Measurements from ENCODE around the gene CYB5R3. TPM values are rescaled to one million over a fixed set of nuclear protein-coding genes. Genes with fewer than 3 reads are reported as not detected.

CYB5R3 gene
- total RNA-seq, 1 experiment from 2014 or later, result 130 TPM

DNA sequence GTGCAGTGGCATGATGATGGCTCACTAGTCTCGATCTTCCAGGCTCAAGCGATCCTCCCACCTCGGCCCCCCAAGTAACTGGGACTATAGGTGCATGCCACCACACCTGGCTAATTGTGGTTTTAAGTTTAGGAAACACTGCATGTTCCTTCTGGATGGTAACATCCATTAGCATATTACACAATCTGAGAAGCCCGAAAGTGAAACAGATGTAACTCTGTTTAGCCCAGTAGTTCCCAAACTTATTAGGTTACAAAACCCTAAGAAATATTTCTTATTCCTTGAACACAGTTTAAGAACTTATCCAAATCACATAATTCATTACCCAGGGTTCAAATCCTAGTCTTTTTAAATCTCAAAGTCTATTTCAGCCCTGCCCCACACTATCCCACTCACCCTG lies 62.8 kb downstream of the CYB5R3 start:
- DNase-seq, result no peak
- no peaks in the 10 kb centered on the region for H3K27me3 Mint-ChIP-seq (ENCODE audit: insufficient read depth, unreplicated experiment)
- H3K9me3 ChIP-seq, result no peaks in the 10 kb centered on the region
- peaks cover 75% of the 10 kb centered on the region for H3K36me3 Mint-ChIP-seq (ENCODE audit: insufficient read depth, unreplicated experiment)
- H3K4me1 ChIP-seq, result no peaks in the 10 kb centered on the region
- H3K4me3 ChIP-seq (ENCODE audit: low read depth, low read length), result no peak overlapping the region
- no peaks in the 10 kb centered on the region for H3K4me1 Mint-ChIP-seq (ENCODE audit: low read depth, unreplicated experiment)
- H3K4me3 Mint-ChIP-seq (ENCODE audit: unreplicated experiment), result no peak overlapping the region
- H3K9me3 Mint-ChIP-seq (ENCODE audit: unreplicated experiment), result no peaks in the 10 kb centered on the region
- H3K27me3 ChIP-seq (replicated peaks; ENCODE audit: control insufficient read depth, insufficient read depth, low read length), result no peaks in the 10 kb centered on the region
- CTCF ChIA-PET, result no interaction called here
- POLR2A ChIA-PET, result no interaction called here
- intact Hi-C loops (cut with micrococcal nuclease; ENCODE audit: unreplicated experiment), result no loop called here
- no TSS peak for BruUV-seq (replicated peaks)
- H3K36me3 ChIP-seq (ENCODE audit: control insufficient read depth, insufficient read depth, low read length), result 0 out of 2 replicates have a peak, but pooled peaks cover 1% of the 10 kb centered on the region
- no peak for TF ChIP-seq CTCF (IDR thresholded peaks at IDR 0.05; ENCODE audit: insufficient read depth in 1 of 2, low read depth in 1 of 2, low read length in 1 of 2, severe bottlenecking in 1 of 2, unreplicated experiment in 1 of 2)
- no peak overlapping the region for H3K27ac Mint-ChIP-seq (ENCODE audit: unreplicated experiment)

DNA sequence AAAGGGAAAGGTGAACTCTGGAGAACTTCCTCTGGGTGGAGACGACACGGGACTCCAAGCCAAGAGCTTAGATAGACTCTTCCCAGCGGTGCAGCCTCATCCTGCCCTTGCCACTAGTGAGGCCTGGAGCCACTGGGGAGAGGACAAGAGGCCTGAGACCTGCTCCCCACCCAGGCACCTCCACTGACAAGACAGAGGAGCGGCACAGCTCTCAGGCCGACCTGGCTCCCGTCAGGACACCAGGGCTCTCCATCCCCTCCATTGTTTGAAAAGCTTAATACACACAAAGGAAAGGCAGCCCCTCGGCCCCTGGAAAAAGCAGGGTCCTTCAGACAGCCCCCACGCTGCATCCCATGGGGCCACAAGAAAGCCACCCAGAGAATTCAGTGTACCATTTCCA lies 64.1 kb downstream of the CYB5R3 start:
- Mint-ChIP-seq H3K27me3 (ENCODE audit: insufficient read depth, unreplicated experiment) (no peaks in the 10 kb centered on the region), H3K4me1 (ENCODE audit: low read depth, unreplicated experiment) (no peaks in the 10 kb centered on the region), H3K4me3 (ENCODE audit: unreplicated experiment) (no peak overlapping the region), H3K36me3 (ENCODE audit: insufficient read depth, unreplicated experiment) (peaks cover 79% of the 10 kb centered on the region), H3K9me3 (ENCODE audit: unreplicated experiment) (no peaks in the 10 kb centered on the region), H3K27ac (ENCODE audit: unreplicated experiment) (no peak overlapping the region)
- TF ChIP-seq CTCF (IDR thresholded peaks at IDR 0.05; ENCODE audit: insufficient read depth in 1 of 2, low read depth in 1 of 2, low read length in 1 of 2, severe bottlenecking in 1 of 2, unreplicated experiment in 1 of 2), result no peak
- no peak for DNase-seq
- Histone ChIP-seq H3K4me3 (ENCODE audit: low read depth, low read length) (no peak overlapping the region), H3K27me3 (replicated peaks; ENCODE audit: control insufficient read depth, insufficient read depth, low read length) (no peaks in the 10 kb centered on the region), H3K36me3 (ENCODE audit: control insufficient read depth, insufficient read depth, low read length) (0 out of 2 replicates have a peak, but pooled peaks cover 1% of the 10 kb centered on the region), H3K9me3 (no peaks in the 10 kb centered on the region), H3K4me1 (no peaks in the 10 kb centered on the region)
- CTCF ChIA-PET, result no interaction called here
- intact Hi-C loops (cut with micrococcal nuclease; ENCODE audit: unreplicated experiment), result no loop called here
- BruUV-seq (replicated peaks), result no TSS peak
- POLR2A ChIA-PET, result no interaction called here

GRCh38 chr22:42584364-42584940 lies 64.7 kb downstream of the CYB5R3 start:
- TF ChIP-seq CTCF (IDR thresholded peaks at IDR 0.05; ENCODE audit: insufficient read depth in 1 of 2, low read depth in 1 of 2, low read length in 1 of 2, severe bottlenecking in 1 of 2, unreplicated experiment in 1 of 2), result no peak
- Mint-ChIP-seq H3K36me3 (ENCODE audit: insufficient read depth, unreplicated experiment) (peaks cover 79% of the 10 kb centered on the region), H3K27ac (ENCODE audit: unreplicated experiment) (no peak overlapping the region), H3K4me1 (ENCODE audit: low read depth, unreplicated experiment) (no peaks in the 10 kb centered on the region), H3K9me3 (ENCODE audit: unreplicated experiment) (no peaks in the 10 kb centered on the region), H3K4me3 (ENCODE audit: unreplicated experiment) (no peak overlapping the region), H3K27me3 (ENCODE audit: insufficient read depth, unreplicated experiment) (no peaks in the 10 kb centered on the region)
- no peaks in the 10 kb centered on the region for H3K4me1 ChIP-seq
- intact Hi-C loops (cut with micrococcal nuclease; ENCODE audit: unreplicated experiment), result no loop called here
- H3K27me3 ChIP-seq (replicated peaks; ENCODE audit: control insufficient read depth, insufficient read depth, low read length), result no peaks in the 10 kb centered on the region
- no peak for DNase-seq
- ChIA-PET POLR2A (no interaction called here), CTCF (no interaction called here)
- no peak overlapping the region for H3K4me3 ChIP-seq (ENCODE audit: low read depth, low read length)
- BruUV-seq (replicated peaks), result no TSS peak
- H3K36me3 ChIP-seq (ENCODE audit: control insufficient read depth, insufficient read depth, low read length), result 0 out of 2 replicates have a peak, but pooled peaks cover 1% of the 10 kb centered on the region
- no peaks in the 10 kb centered on the region for H3K9me3 ChIP-seq
